Gastrocnemius medialis (tissue), 4 donors: ENCODE measurements around the gene C14orf180.

Experiments used
- CTCF ChIP-seq, 5 experiments: fragments of 450-650 bp in 3 of 5; fragments of 200-600 bp in 2 of 5; sonication (generic) in 2 of 5; IDR thresholded peaks in 4 of 5; conservative IDR thresholded peaks in 1 of 5; 1 replicate in 4 of 5; 2 replicates in 1 of 5; pipeline ENCODE4 v1.5.1; 2016 to 2019; ENCODE audit warnings: antibody characterized with exemption in 5 of 5, mild to moderate bottlenecking in 3 of 5, moderate library complexity in 3 of 5
- POLR2A ChIP-seq, 2 donors: fragments of 450-650 bp; IDR thresholded peaks; one replicate each; pipeline ENCODE4 v1.6.1; 2017; ENCODE audit warnings: antibody characterized with exemption in 2 of 2, mild to moderate bottlenecking in 2 of 2, moderate library complexity in 2 of 2

GRCh38 chr14:104573930-104574329 lies 5.6 kb upstream of the C14orf180 start:
- TF ChIP-seq CTCF (IDR thresholded peaks at IDR 0.05 in 4 of 5, conservative IDR thresholded peaks at IDR 0.05 in 1 of 5): no peak
- TF ChIP-seq POLR2A (IDR thresholded peaks at IDR 0.05): no peak
